ENCODE results near the gene SMIM7. TPM values are rescaled to one million over a fixed set of nuclear protein-coding genes. Genes with fewer than 3 reads are reported as not detected.

Gene SMIM7
- total RNA-seq, 1 donor from 2014 or later: 131 TPM

DNA sequence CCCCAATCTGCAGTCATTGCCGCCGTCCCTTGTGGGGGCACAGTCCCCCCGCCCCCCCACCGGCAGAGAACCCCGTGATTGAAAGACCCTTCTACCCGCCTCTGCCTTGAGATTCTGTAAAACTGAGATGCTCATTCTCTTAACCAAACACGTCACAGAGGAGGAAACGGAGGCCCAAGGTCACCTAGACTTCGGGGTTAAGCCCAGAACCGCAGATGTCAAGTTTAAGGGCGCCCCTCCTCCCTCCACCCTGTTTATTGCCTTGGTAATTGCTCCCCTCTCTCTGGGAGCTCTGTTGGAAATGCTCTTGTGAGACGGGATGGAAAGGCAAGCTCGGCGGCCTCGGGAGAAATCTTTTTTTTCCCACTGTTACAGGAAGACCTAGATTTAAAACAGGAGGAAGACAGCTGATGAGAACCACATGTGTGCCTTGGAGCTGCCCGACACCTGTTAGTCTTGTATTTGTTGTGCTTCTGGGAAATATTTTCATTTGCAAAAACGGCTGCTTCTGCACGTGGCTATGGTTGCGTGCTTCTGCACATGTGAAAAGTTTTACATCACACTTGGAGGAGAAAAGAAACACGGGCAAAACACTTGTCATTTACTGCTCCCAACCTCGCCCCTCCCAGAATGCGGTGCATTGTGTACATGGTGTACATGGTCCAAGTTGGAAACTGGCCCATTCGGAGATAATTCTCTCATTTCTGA lies 30.8 kb downstream of the SMIM7 start:
- no peak for DNase-seq (ENCODE audit: low read depth)
- no peak for TF ChIP-seq CTCF (conservative IDR thresholded peaks at IDR 0.05; ENCODE audit: low read depth, low read length)
- H3K4me3 ChIP-seq (ENCODE audit: low read depth, low read length): peak overlapping the region; percentile 94

DNA sequence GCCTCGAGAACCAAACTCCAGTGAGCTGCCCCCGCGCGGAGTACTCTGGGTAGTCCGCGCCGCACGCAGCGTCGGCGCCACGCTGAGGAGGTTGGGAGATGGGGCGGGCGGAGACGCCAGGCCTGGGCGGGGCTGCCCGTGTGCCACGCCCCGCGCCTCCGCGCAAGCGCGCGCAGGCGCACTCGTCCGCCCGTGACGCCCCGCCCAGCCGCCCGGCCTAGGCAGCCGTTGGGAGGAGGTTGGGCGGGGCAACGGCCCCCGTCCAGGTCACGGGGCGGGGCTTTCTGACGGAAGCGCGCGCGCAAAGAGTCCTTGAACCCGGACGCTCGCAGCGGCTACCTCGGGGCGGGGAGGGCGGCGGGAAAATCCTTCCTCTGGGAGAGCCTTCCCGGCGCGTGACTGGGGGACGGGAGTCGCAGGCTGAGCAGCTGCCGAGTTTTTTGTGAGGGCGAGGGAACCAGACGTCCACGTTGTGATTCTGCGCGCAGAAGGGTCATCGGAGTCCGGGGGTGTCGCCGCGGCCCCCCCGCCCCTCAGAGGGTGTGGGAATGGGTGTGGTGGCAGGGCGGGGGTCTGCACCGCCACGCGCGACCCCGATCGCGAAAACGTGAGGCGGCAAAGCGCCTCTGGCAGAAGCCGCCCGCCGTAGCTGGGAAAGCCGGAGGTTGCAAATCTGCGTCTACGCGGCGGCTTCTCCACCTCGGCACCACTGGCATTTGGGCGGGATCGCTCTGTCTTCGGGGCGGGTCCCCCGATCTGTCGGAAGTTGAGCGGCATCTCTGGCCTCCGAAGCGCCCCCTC lies 31.6 kb downstream of the SMIM7 start, which contains the start of gene MED26:
Gene MED26, minus strand, starts transcription at position 22 of the 801 bp plus-strand sequence. CDS start 261 bp downstream, outside the sequence.
- no peak for DNase-seq (ENCODE audit: low read depth)
- peak within 1 kb of the TSS; percentile 98 for H3K4me3 ChIP-seq (ENCODE audit: low read depth, low read length)
- no peak for TF ChIP-seq CTCF (conservative IDR thresholded peaks at IDR 0.05; ENCODE audit: low read depth, low read length)

- no peak for DNase-seq (ENCODE audit: low read depth)
- H3K4me3 ChIP-seq (ENCODE audit: low read depth, low read length): peak overlapping the region; percentile 98
- no peak for TF ChIP-seq CTCF (conservative IDR thresholded peaks at IDR 0.05; ENCODE audit: low read depth, low read length)
Observed at GRCh38 chr19:16627928-16628182, 32.1 kb downstream of the SMIM7 start.

GRCh38 chr19:16627193-16627927 lies 32.6 kb downstream of the SMIM7 start:
- peak overlapping the region; percentile 98 for H3K4me3 ChIP-seq (ENCODE audit: low read depth, low read length)
- DNase-seq (ENCODE audit: low read depth): no peak
- TF ChIP-seq CTCF (conservative IDR thresholded peaks at IDR 0.05; ENCODE audit: low read depth, low read length): no peak

DNA sequence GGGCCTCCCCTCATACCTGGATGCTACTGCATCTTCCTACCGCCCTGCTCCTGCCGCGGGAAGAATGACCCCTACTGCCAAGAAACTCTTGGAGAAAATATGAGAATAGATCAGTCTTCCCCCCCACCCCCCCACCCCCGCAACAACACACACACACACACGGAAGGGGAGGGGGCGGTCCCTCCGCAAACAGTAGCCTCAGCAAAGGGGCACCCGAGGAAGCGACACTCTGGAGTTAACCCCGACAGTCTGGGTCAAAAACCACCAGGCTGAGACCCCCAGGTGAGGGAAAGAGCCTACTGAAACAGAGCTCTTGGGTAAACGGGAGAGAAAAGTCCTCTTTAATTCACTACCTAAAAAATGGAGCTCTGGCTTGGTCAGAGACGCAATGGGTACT lies 33.1 kb downstream of the SMIM7 start:
- H3K4me3 ChIP-seq (ENCODE audit: low read depth, low read length): peak overlapping the region; percentile 98
- no peak for TF ChIP-seq CTCF (conservative IDR thresholded peaks at IDR 0.05; ENCODE audit: low read depth, low read length)
- DNase-seq (ENCODE audit: low read depth): no peak

- DNase-seq (ENCODE audit: low read depth): no peak
- no peak overlapping the region for H3K4me3 ChIP-seq (ENCODE audit: low read depth, low read length)
- no peak for TF ChIP-seq CTCF (conservative IDR thresholded peaks at IDR 0.05; ENCODE audit: low read depth, low read length)
Observed at GRCh38 chr19:16625163-16625958, 34.6 kb downstream of the SMIM7 start.

Measured in epithelial cell of proximal tubule (primary cell).